K562 (cell line): ENCODE data around the gene NFATC4. TPM values are rescaled to one million over a fixed set of nuclear protein-coding genes. Genes with fewer than 3 reads are reported as not detected.

Experiments
- ATAC-seq: fragments of 200-7000 bp; cut with Tn5 transposase; 3 replicates; pipeline ENCODE4 v1.9.1; 2020; ENCODE audit warnings: moderate library complexity
- BruUV-seq: library from RNA; stranded (reverse); fragments of 400-500 nt; replicated peaks from 2 replicates; lab custom pipeline; 2021; lab: Mats Ljungman, UMichigan
- CTCF ChIA-PET: fragments of 300-600 bp; formaldehyde crosslinking; extraction: SDS; loops from one replicate; lab custom pipeline; 2021; ENCODE audit warnings: low intra/inter-chr PET ratio; lab: Yijun Ruan, JAX
- POLR2A ChIA-PET: fragments of 300-600, 350-650 bp; sonication (Branson Sonifier 250); formaldehyde crosslinking; extraction: SDS; loops from one replicate; lab custom pipeline; 2021; ENCODE audit warnings: antibody characterized with exemption, inconsistent platforms; lab: Yijun Ruan, JAX
- DNase-seq, 4 experiments: peaks; one replicate each; pipeline versions ENCODE4 v3.0.0 to v3.0.0-alpha.2; 2011 to 2018; ENCODE audit warnings: low spot score in 3 of 4, mixed read lengths in 3 of 4; ENCODE audit errors: extremely low read depth in 1 of 4
- FAIRE-seq: peaks from 2 replicates; lab custom pipeline; 2011; peaks lifted over from hg19 to GRCh38; lab: Jason Lieb, UNC
- H2AFZ ChIP-seq: 2 replicates; pipeline ENCODE4 v1.6.0; 2011; ENCODE audit warnings: low read depth, low read length, control low read depth, inconsistent platforms
- H3K27ac ChIP-seq: fragments of 200-600 bp; 3 replicates; pipeline ENCODE4 v1.8.0; 2011; ENCODE audit warnings: low read depth, mild to moderate bottlenecking, control low read depth, inconsistent platforms, low read length, moderate library complexity, mixed read lengths; ENCODE audit errors: extremely low read depth
- H3K27me3 ChIP-seq, 2 experiments: fragments of 300-600 bp in 1 of 2; 2 replicates in 1 of 2; 3 replicates in 1 of 2; pipeline versions ENCODE4 v1.6.0 to v1.8.0; 2011; ENCODE audit warnings: inconsistent platforms in 2 of 2, low read length in 2 of 2, mild to moderate bottlenecking in 1 of 2, mixed read lengths in 1 of 2, moderate library complexity in 1 of 2; ENCODE audit not compliant: control insufficient read depth in 2 of 2, insufficient read depth in 2 of 2
- H3K36me3 ChIP-seq: fragments of 300-600 bp; 3 replicates; pipeline ENCODE4 v1.8.0; 2011; ENCODE audit warnings: mild to moderate bottlenecking, low read length, inconsistent platforms; ENCODE audit not compliant: control insufficient read depth, insufficient read depth
- H3K4me1 ChIP-seq, 2 experiments: fragments of 200-600 bp in 1 of 2; replicated peaks in 1 of 2; 2 replicates in 1 of 2; 3 replicates in 1 of 2; pipeline versions ENCODE4 v1.5.1 to v1.8.0; 2011; ENCODE audit warnings: inconsistent platforms in 2 of 2, low read length in 2 of 2, mild to moderate bottlenecking in 1 of 2, mixed read lengths in 1 of 2, moderate library complexity in 1 of 2; ENCODE audit not compliant: control insufficient read depth in 2 of 2, insufficient read depth in 2 of 2
- H3K4me2 ChIP-seq: 2 replicates; pipeline ENCODE4 v1.6.1; 2011; ENCODE audit warnings: low read length, control low read depth, inconsistent platforms, mixed read lengths; ENCODE audit not compliant: insufficient read depth
- H3K4me3 ChIP-seq: fragments of 200-600 bp; sonication (generic), shearing (Covaris generic); 2 replicates; pipeline ENCODE4 v1.5.1; 2016; ENCODE audit warnings: control low read depth, inconsistent platforms
- H3K79me2 ChIP-seq: fragments of 200-600 bp; 3 replicates; pipeline ENCODE4 v1.8.0; 2011; ENCODE audit warnings: low read length, inconsistent platforms; ENCODE audit not compliant: control insufficient read depth, insufficient read depth
- H3K9ac ChIP-seq, 2 experiments: 2 replicates each; pipeline versions ENCODE4 v1.6.0 to v1.6.1; 2011; ENCODE audit warnings: low read depth in 2 of 2, low read length in 2 of 2, control low read depth in 1 of 2, inconsistent platforms in 1 of 2, mild to moderate bottlenecking in 1 of 2, mixed read lengths in 1 of 2; ENCODE audit not compliant: insufficient read depth in 1 of 2
- H3K9me1 ChIP-seq: one replicate; pipeline ENCODE4 v1.6.0; 2011; ENCODE audit warnings: inconsistent platforms, mild to moderate bottlenecking, low read length, moderate library complexity; ENCODE audit not compliant: control insufficient read depth, insufficient read depth
- H3K9me3 ChIP-seq: replicated peaks from 2 replicates; pipeline ENCODE4 v1.5.1; 2011; ENCODE audit warnings: low read depth, low read length, inconsistent platforms; ENCODE audit not compliant: control insufficient read depth, insufficient read depth
- H4K20me1 ChIP-seq: replicated peaks from 2 replicates; pipeline ENCODE4 v1.6.1; 2011; ENCODE audit warnings: low read length, inconsistent platforms, mixed read lengths; ENCODE audit not compliant: control insufficient read depth, insufficient read depth
- BCL6 ChIP-seq: fragments of 250-450 bp; sonication (Bioruptor Pico); IDR thresholded peaks from 2 replicates; pipeline ENCODE4 v1.4.0; 2020
- GTF2F1 ChIP-seq: IDR thresholded peaks from 2 replicates; pipeline ENCODE4 v1.6.1; 2011; ENCODE audit warnings: low read depth, low read length, improper control_type of control experiment
- HLTF ChIP-seq: fragments of 450-650 bp; IDR thresholded peaks from 2 replicates; pipeline ENCODE4 v1.6.1; 2016
- NFIC ChIP-seq: fragments of 450-650 bp; IDR thresholded peaks from 2 replicates; pipeline ENCODE4 v1.6.1; 2017; ENCODE audit warnings: mild to moderate bottlenecking, inconsistent platforms
- SMAD4 ChIP-seq: fragments of 250-450 bp; sonication (Bioruptor Pico); conservative IDR thresholded peaks from 2 replicates; pipeline ENCODE4 v1.8.0; 2021; ENCODE audit warnings: inconsistent platforms, mild to moderate bottlenecking, moderate library complexity
- WGBS: fragments of 100-300 bp; shearing (Covaris generic); methylation state at CpG from one replicate; pipeline ENCODE4 v1.1.6; 2016; ENCODE audit warnings: low coverage, mixed read lengths; ENCODE audit not compliant: insufficient coverage; ENCODE audit errors: missing lambda C conversion rate; 5-methylcytosine and 5-hydroxymethylcytosine counted together
- in situ Hi-C: fragments of 300-500 bp; cut with MboI; formaldehyde crosslinking; loops from 4 replicates; pipeline ENCODE4 v1.15.0; 2018; ENCODE audit warnings: inconsistent platforms, mixed read lengths
- intact Hi-C: fragments of 100-400 bp; cut with micrococcal nuclease; formaldehyde crosslinking; loops from 2 replicates; pipeline ENCODE4 v1.14.2; 2022
- polyA plus RNA-seq, 8 experiments: library from polyadenylated mRNA; depleted of rRNA in 4 of 8; stranded (reverse) in 5 of 8; unstranded in 3 of 8; fragments of >200 nt; fragmentation: Nextera tagmentation in 2 of 8; fragmentation: Illumina TruSeq in 1 of 8; extraction: Ambion mirVana in 2 of 8; extraction: Trizol in 1 of 8; gene quantifications; 2 replicates each; pipeline versions ENCODE4 v1.2.1 to v1.2.3, GENCODE V29; 2011 to 2014; ENCODE audit warnings: inconsistent platforms in 1 of 8, missing spikeins in 1 of 8
- total RNA-seq, 7 experiments: library from RNA; depleted of rRNA in 6 of 7; stranded (reverse); fragments of >200 nt in 6 of 7; fragmentation: Illumina TruSeq in 2 of 7; extraction: Trizol in 2 of 7; gene quantifications; 2 replicates each; pipeline versions ENCODE4 v1.2.1 to v1.2.3, GENCODE V29; 2011 to 2021; ENCODE audit warnings: low replicate concordance in 1 of 7
- TF ChIP-seq, protein P1 (sequence below): fragments of 450-650 bp; IDR thresholded peaks from 2 replicates; pipeline ENCODE4 v1.6.1; 2018; ENCODE audit not compliant: partially characterized antibody
- TF ChIP-seq, protein P2 (sequence below): fragments of 450-650 bp; IDR thresholded peaks from 2 replicates; pipeline ENCODE4 v1.6.1; 2016; ENCODE audit warnings: antibody characterized with exemption

Gene NFATC4
- total and polyA plus RNA-seq, 9 of the 15 experiments (the other 6 are each of a cell fraction or from before 2014, with no cell fraction given): 0.25 to 3.8 (median 0.78) TPM; not detected in 1

GRCh38 chr14:24372701-24373416, 4.9 kb downstream of the NFATC4 start:
- Histone ChIP-seq H3K27me3 (no peaks in the 10 kb centered on the region), H3K4me2 (no peak overlapping the region), H3K79me2 (no peaks in the 10 kb centered on the region), H3K27ac (no peak overlapping the region), H3K9me1 (no peaks in the 10 kb centered on the region), H3K4me1 (peaks cover 13 to 42% of the 10 kb centered on the region in 2 experiments), H3K36me3 (no peaks in the 10 kb centered on the region), H3K4me3 (no peak overlapping the region), H3K9me3 (no peaks in the 10 kb centered on the region), H3K9ac (no peak overlapping the region), H4K20me1 (no peaks in the 10 kb centered on the region), H2AFZ (no peak overlapping the region; the same call in 1 of the 2 replicates)
- POLR2A ChIA-PET: no interaction called here
- FAIRE-seq (no peak), DNase-seq (no peak), ATAC-seq (no peak)
- 47% methylated on average over 7 of the region's 12 CpGs for WGBS
- BruUV-seq: no TSS peak
- intact Hi-C loops (no loop called here), in situ Hi-C loops (no loop called here)
- TF ChIP-seq BCL6 (no peak), NFIC (peak; percentile 30; the same call in 1 of the 2 replicates)
- CTCF ChIA-PET: no interaction called here

- peak overlapping the region; percentile 74; the same call in 1 of the 2 replicates for H2AFZ ChIP-seq
- H3K9me1 ChIP-seq: no peaks in the 10 kb centered on the region
- ATAC-seq (no peak), FAIRE-seq (no peak)
- intact Hi-C loops: no loop called here
- in situ Hi-C loops: no loop called here
- 65% methylated on average over 6 of the region's 16 CpGs for WGBS
- no peaks in the 10 kb centered on the region for H3K27me3 ChIP-seq
- H3K4me2 ChIP-seq: peak overlapping the region; percentile 58; the same call in 1 of the 2 replicates
- H4K20me1 ChIP-seq: no peaks in the 10 kb centered on the region
- H3K9me3 ChIP-seq: no peaks in the 10 kb centered on the region
- no peak overlapping the region for H3K27ac ChIP-seq
- TF ChIP-seq HLTF (no peak), GTF2F1 (no peak), SMAD4 (no peak)
- TF ChIP-seq, protein P1, sequence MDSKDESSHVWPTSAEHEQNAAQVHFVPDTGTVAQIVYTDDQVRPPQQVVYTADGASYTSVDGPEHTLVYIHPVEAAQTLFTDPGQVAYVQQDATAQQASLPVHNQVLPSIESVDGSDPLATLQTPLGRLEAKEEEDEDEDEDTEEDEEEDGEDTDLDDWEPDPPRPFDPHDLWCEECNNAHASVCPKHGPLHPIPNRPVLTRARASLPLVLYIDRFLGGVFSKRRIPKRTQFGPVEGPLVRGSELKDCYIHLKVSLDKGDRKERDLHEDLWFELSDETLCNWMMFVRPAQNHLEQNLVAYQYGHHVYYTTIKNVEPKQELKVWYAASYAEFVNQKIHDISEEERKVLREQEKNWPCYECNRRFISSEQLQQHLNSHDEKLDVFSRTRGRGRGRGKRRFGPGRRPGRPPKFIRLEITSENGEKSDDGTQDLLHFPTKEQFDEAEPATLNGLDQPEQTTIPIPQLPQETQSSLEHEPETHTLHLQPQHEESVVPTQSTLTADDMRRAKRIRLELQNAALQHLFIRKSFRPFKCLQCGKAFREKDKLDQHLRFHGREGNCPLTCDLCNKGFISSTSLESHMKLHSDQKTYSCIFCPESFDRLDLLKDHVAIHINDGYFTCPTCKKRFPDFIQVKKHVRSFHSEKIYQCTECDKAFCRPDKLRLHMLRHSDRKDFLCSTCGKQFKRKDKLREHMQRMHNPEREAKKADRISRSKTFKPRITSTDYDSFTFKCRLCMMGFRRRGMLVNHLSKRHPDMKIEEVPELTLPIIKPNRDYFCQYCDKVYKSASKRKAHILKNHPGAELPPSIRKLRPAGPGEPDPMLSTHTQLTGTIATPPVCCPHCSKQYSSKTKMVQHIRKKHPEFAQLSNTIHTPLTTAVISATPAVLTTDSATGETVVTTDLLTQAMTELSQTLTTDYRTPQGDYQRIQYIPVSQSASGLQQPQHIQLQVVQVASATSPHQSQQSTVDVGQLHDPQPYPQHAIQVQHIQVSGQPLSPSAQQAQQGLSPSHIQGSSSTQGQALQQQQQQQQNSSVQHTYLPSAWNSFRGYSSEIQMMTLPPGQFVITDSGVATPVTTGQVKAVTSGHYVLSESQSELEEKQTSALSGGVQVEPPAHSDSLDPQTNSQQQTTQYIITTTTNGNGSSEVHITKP: peak; percentile 11
- TF ChIP-seq, protein P2, sequence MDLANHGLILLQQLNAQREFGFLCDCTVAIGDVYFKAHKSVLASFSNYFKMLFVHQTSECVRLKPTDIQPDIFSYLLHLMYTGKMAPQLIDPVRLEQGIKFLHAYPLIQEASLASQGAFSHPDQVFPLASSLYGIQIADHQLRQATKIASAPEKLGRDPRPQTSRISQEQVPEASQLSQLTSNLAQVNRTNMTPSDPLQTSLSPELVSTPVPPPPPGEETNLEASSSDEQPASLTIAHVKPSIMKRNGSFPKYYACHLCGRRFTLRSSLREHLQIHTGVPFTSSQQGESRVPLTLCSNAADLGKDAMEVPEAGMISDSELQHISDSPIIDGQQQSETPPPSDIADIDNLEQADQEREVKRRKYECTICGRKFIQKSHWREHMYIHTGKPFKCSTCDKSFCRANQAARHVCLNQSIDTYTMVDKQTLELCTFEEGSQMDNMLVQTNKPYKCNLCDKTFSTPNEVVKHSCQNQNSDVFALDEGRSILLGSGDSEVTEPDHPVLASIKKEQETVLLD: no peak
- TF ChIP-seq, all 486 proteins: peak for 1
- no TSS peak for BruUV-seq
- Histone ChIP-seq H3K9ac (no peak overlapping the region), H3K36me3 (no peaks in the 10 kb centered on the region), H3K4me1 (peaks cover 23 to 24% of the 10 kb centered on the region in 2 experiments), H3K4me3 (no peak overlapping the region), H3K79me2 (no peaks in the 10 kb centered on the region)
- ChIA-PET CTCF (no interaction called here), POLR2A (interaction anchor here (0.5 to 0.8 kb wide), 3 partner anchors 12 to 73 kb away, joined by 3 to 4 read pairs (median 4); no protein-coding TSS in a partner anchor)
- no peak for DNase-seq
Measured at GRCh38 chr14:24376448-24377070, 8.6 kb downstream of the NFATC4 start.
